NCI-H2227 (cell line): ENCODE measurements around the gene CSNK1G3.
A peak's percentile ranks its signal among the peaks of the same experiment; 100 is the strongest.

Source experiments
- DNase-seq: peaks from one replicate; lab custom pipeline; 2025; ENCODE audit not compliant: unreplicated experiment; lab: John Stamatoyannopoulos, UW

CSNK1G3 gene

DNA sequence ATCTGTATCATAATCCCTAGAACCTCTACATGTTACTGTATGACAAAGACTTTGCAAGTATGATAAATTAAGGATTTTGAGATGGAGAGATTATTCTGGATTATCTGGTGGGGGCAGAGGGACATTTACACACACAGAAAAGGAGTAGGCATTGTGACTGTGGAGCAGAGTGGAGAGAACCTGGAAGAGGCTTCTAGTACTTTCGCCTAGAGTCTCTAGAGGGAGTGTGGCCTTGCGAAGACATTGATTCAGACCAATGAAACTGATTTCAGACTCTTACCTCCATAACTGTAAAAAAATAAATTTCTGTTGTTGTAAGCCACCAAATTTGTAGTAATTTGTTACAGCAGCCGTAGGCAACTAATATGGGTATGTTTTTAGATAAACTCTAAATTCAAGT, 45.9 kb downstream of the CSNK1G3 start:
- no peak for DNase-seq

DNA sequence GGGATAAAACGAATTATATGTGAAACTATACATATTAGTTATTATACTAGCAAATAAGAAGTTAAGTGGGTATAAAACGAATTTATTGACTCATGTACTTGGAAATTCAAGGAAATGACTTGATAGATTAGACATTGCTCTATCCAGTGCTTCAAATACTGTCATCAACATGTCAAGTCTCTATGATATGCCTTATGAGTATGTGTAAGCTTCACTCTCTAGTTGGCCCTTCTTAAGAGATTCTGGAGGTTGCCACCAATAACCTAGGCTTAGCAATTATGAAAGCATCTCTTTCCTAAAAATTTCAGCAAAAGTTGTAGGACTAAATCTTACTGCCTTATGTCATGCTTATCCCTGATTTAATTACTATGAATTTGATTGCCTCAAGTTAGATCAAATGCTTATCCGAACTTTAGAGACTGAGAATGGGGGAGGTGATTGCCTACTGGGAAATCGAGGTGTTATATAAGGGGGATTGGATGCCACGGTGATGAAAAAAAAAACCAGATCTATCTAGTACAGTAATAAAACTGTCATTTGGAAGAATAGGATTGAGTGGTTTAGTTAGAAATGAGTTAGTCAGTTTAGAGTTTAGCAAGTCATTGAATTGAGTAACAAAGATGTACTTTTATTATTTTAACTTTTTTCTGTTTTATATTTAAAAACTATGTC, 46.9 kb downstream of the CSNK1G3 start:
- DNase-seq, result no peak

DNA sequence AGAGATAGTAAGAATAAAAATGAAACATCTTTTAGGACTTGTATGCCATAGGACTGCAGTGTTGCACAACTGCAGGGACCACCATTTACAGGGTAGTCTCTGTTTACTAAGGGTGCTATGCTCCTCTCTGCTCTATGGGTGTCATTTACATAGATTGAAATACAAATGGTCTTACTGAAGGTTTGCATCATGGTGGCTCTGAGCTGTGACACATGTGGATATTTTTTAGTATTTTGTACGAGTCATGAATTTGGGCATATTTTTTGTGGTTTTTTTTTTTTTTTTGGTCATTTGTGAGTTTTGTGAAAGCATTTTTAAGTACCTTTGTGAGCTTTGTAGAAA, 47.4 kb downstream of the CSNK1G3 start:
- no peak for DNase-seq

DNA sequence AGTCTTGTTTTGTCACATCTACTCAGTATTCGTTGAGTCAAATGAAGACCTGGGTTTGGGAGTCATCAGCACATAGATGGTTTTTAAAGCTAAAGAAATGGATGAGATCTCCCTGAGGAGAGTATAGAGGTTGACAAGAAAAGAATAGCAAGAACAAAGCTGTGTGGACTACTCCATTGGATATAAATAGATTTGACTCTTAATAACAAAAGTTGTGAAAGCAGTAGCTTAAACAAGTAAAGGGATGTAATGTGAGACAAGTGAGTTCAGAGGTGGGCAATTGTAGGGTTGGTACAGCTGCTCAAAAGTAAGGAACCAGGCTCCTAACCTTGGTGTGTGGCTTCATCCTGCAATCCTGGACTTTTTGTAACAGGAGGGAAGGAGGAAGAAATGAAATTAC, 49.3 kb downstream of the CSNK1G3 start:
- no peak for DNase-seq

DNA sequence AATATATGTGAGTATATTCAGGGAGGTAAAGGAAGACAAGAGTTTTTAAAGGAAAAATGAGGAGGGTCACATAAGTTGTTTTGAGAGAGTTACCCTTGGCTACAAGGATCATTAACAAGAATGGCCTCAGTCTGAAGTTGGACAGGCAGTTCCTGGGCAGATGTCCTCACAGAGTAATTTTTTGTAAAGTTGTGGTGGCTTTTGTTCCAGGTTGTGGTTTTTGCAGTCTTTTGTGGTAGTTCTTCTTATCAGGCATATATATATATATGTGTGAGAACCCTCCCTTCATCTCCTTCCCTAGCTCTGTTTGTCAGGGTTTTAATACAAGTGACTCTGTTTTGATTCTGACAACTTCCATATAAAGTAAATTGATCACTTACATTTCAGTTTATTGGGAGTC, 60.0 kb downstream of the CSNK1G3 start:
- DNase-seq, result no peak

DNA sequence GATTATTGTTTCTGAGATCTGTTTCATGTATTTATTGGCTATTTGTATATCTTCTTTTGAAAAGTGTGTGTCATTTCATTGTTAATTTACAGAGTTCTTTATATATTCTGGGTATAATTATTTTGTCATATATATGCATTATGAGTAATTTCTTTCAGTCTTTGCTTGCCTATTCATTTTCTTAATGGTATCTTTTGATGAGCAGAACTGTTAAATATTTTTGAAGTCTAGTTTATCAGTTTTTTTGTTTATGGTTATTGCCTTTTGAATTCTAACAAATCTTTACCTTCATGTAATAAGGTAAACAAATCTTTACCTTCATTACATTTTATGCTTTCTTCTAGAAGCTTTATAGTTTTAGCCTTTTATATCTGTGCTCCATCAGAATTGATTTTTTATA, 66.4 kb downstream of the CSNK1G3 start:
- DNase-seq, result no peak

GRCh38 chr5:123579410-123579809, 67.4 kb downstream of the CSNK1G3 start:
- no peak for DNase-seq

GRCh38 chr5:123582550-123583285, 70.7 kb downstream of the CSNK1G3 start:
- no peak for DNase-seq

- DNase-seq, result no peak
These were observed 73.9 kb downstream of the CSNK1G3 start for GRCh38 chr5:123585871-123586270.

DNA sequence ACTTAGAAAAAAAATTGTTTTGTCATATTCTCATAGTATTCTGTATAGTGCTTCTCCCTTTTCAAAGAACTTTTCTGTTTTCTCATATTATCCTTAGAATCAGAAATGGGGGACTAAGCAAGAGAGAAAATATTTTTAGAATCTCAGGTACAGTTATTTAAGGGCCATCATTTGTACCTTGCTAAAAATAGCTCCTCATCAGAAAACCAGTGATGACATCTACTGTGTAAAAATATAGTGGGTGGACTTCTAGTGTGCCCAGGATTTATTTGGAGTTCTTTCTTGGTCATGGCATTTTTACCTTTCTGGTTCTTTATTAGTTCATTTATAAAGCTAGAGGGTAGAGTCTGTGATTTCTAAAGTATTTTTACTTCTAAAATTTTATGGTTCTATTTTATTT, 82.5 kb downstream of the CSNK1G3 start:
- DNase-seq, result no peak

GRCh38 chr5:123597018-123597417, 85.0 kb downstream of the CSNK1G3 start:
- DNase-seq, result no peak

GRCh38 chr5:123598028-123598689, 86.2 kb downstream of the CSNK1G3 start:
- no peak for DNase-seq

DNA sequence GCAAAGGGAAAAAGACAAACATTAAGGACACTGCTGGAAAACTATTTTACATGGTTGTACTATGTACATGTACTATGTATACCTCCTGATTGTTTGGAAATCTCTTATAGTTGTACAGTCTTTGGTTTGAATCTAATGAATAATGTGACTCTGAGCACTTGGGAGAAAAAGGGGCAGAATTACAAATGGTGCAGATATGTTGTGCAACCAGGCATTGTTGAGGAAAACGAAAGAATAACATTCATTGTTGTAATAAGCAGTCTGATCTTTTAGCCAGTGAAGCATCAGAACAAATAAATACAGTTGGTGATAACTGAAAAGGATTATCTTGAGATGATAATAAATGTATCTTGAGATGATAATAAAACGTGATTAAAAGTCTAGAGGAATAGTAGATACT, 87.2 kb downstream of the CSNK1G3 start:
- no peak for DNase-seq

DNA sequence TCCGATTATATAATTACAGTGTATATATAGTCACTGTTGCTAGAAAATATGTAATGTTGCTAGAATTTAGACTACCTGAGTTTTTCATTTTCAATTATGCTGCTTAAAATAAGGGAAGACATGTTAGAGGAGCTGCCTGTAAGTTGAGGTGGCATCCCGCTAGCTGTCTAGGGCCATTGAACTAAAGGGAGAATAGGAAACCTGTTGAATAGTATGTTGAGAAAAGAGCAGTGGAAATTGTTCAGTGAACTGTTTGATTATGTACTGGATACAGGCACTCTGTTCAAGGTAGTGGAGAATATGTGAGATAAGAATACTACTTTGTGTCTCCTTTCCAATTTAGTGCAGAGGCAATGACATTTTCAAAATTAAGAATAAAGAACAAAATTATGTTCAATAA, 89.6 kb downstream of the CSNK1G3 start:
- no peak for DNase-seq

DNA sequence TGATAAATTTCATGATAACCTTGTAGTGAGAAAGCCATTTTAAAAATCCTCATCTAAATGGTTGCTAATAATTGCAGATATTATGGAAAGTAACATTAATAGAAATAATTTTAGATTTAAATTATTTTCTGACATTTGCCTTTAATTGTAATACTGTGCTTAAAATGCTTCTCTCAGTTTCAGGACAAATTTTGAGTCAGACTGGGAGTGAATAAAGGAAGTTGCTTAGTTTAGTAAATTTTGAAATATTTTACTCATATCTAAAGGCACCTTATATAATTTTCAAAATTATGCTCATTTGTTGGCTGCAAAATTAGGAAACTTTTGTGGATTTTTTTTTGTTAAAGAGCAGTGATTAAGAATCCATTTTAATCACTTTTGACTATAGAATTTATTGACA, 93.8 kb downstream of the CSNK1G3 start:
- no peak for DNase-seq

DNA sequence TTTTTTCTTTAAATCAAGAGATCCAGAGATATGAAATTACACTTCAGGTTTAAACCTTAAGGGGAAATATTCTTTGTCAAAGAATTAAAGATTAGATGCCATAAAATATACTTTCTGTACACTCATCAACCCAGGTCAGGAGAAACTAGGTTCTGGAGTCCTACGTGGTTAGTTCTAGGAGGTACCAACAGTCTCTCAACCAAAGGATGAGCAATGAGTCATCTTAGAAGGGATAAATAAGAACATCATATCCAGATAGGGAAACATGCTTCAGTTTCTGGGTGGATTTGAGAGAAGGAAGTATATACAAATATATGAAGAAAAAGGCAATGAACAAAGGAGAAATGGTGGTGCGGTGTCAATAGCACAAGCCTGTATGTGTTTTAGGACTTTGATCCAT, 98.2 kb downstream of the CSNK1G3 start:
- no peak for DNase-seq

DNA sequence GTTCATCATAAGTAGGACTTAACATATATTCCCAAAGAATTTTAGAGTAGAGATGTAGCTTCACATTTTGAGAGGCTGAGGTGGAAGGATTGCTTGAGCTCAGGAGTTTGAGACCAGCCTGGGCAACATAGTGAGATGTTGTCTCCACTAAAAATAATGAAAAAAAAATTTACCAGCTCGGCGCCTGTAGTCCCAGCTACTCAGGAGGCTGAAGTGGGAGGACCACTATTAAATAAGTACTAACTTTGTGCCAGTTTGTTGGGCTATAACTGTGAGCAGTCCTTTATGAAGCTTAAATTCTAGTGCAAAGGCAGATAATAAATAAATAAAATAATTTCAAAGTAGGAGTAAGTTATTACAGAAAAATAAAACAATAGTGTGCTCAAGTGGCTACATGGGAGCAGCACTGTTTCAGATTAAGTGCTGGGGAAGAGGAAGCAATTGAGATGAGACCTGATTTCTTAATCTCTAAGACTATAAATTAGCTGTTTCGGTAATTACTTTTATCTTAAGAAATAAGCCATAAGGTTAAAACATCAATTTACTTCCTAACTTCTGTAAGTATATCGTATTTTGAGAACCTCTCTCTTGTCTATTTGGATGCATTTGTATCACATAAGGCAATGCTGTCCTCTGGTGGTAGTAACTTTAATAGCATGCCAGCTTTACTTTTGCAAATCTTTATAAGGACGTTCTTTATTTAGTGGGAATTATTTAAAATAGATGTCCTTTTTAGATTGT, 98.9 kb downstream of the CSNK1G3 start:
- peak; percentile 32 for DNase-seq

DNA sequence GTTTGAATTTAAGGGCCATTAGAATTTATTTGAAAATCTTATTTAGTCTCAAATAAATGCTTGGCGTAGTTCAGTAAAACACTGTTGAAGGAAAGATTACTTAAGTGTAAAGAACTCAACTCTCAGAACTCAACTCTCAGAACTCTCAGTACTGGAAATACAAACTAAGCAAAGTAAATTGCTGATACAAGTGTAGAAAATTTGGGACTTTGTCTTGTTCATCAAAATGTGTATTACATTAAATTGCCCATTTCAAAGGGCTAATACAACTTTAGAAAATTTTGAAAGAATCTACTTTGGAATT, 99.4 kb downstream of the CSNK1G3 start:
- DNase-seq, result no peak

DNA sequence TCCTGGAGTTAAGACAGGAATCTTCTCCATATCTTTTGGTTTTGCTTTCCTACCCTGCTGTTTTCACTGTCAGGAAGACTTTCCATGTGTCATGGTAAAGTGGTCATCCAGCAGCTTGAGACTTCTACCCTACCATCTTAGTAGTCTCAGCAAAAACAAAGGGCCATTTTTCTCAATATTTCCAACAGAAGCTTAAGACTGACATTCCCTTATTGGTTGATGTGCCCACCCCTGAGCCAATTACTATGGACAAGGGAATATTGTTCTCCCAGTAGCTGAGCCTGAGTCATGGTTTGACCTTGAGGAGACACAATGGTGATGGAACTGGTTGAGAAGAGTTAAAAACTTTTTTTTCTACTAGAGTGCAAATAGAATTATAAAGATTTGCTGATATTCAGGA, 105.6 kb downstream of the CSNK1G3 start:
- DNase-seq, result no peak

DNA sequence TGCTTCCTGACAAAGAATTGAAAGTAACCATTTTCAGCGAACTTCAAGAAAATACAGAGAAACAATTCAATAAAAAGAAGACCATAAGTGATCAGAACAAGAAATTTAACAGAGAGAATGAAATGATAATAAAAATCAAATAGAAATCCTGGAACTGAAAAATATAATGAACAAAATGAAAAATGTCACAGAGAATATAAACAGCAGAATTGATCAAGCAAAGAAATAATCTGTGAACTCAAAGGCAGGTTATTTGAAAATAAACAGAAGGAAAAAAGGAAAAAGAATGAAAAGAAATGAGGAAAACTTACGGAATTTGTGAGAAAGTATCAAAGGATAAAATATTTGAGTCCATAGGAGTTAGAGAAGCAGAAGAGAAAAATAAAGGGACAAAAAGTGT, 114.1 kb downstream of the CSNK1G3 start:
- no peak for DNase-seq

DNA sequence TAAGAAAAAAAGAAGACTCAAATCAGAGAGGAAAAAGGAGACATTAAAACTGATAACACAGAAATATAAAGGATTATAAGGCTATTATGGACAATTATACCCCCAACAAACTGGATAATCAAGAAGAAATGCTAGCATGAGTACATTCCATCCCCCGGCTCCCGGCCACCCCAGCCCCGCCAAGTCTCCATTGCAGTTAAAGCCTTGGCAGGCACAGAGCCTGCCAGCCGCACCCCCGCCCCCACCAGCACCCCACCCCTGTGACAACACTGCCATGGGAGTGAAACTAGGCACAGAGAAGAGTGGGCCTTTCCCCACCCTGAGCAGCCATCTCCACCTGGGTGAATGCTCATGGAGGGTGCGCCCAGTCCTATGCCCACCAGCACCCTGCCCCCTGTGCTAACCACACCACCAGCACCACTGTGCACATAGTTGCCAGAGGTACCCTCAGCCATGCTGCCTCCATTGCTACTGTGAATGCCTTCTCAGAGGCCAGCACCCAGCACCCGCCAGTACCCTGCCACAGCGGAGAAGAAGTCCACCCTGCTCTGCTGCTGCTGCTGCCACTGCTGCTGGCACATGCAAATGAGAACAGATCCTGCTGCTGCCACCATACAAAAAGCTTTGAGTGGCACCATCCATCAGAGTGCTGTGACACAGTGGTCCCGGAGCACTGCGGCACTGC, 117.0 kb downstream of the CSNK1G3 start:
- no peak for DNase-seq
